Epithelial cell of esophagus (primary cell): ENCODE results near the gene ZNF814.
"Not testable (repeated sequence)": the region's sequence is repeated elsewhere in the genome, so short reads cannot be mapped to it uniquely, and the experiment has no call there.

Experiments used
- DNase-seq: peaks from one replicate; pipeline ENCODE4 v3.0.0; 2010; ENCODE audit warnings: low read depth
- H3K4me3 ChIP-seq: 2 replicates; pipeline ENCODE4 v1.5.1; 2011; ENCODE audit warnings: mild to moderate bottlenecking, low read length, control low read depth
- TF ChIP-seq, protein P1 (sequence below): IDR thresholded peaks from 2 replicates; pipeline ENCODE4 v1.5.1; 2011; ENCODE audit warnings: low read depth, mild to moderate bottlenecking, low read length, control low read depth, inconsistent platforms; ENCODE audit not compliant: insufficient read depth; ENCODE audit errors: missing control alignments

Gene ZNF814

DNA sequence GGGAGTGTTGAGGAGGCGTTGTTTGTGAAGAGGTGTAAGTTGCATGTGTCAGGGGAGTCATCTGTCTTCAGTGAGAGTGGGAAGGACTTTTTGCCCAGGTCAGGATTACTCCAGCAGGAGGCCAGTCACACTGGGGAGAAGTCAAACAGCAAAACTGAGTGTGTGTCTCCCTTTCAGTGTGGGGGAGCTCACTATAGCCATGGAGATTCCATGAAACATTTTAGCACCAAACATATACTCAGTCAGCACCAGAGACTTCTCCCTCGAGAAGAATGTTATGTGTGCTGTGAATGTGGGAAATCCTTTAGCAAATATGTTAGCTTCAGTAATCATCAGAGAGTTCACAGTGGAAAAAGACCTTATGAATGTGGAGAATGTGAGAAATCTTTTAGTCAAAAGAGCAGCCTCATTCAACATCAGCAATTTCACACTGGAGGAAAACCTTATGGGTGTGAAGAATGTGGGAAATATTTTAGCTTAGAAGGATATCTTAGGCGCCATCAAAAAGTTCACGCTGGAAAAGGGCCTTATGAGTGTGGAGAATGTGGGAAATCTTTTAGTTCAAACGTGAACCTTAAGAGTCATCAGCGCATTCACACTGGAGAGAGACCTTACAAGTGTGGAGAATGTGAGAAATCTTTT, 47.6 kb downstream of the ZNF814 start:
- DNase-seq = no peak
- TF ChIP-seq, protein P1, sequence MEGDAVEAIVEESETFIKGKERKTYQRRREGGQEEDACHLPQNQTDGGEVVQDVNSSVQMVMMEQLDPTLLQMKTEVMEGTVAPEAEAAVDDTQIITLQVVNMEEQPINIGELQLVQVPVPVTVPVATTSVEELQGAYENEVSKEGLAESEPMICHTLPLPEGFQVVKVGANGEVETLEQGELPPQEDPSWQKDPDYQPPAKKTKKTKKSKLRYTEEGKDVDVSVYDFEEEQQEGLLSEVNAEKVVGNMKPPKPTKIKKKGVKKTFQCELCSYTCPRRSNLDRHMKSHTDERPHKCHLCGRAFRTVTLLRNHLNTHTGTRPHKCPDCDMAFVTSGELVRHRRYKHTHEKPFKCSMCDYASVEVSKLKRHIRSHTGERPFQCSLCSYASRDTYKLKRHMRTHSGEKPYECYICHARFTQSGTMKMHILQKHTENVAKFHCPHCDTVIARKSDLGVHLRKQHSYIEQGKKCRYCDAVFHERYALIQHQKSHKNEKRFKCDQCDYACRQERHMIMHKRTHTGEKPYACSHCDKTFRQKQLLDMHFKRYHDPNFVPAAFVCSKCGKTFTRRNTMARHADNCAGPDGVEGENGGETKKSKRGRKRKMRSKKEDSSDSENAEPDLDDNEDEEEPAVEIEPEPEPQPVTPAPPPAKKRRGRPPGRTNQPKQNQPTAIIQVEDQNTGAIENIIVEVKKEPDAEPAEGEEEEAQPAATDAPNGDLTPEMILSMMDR = no peak
- H3K4me3 ChIP-seq = no peak overlapping the region

DNA sequence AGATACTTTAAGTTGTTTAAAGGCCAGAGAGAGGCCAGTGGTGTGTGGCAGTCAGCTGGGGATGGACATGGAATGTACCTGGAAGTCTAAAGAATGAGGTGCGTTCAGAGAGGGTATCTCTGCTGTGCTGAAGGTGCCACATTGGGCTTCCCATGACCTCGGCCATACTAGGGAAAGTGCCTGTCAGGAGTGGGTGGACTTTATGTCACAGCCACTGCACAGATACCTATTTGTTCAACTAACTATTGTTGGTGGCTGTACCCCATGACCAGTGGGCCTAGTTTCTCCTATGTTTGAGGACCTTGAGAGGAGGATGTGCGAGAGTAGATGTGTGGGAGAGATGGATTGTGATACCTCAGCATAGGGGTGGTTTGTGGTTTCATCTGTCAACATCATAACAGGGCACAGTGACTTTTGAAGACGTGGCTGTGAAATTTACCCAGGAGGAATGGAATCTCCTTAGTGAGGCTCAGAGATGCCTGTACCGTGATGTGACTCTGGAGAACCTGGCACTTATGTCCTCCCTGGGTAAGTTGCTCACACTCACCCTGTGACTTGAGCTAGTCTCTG, 50.1 kb downstream of the ZNF814 start:
- DNase-seq, H3K4me3 ChIP-seq: not testable (repeated sequence)

DNA sequence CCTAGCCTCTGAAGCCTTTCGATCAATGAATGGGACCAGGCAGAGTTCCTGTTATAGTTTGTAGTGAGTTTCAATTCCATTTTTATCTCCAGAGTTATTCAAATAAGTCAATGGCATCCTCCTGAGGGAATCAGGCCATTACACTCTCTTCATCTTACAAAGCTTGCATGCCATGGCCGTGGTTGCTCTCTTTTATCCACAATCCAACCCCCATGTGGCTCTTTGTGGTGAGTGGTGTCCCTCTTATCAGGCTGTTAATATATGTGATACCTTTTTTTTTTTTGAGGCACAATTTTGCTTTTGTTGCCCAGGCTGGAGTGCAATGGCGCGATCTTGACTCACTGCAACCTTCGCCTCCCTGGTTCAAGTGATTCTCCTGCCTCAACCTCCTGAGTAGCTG, 51.8 kb downstream of the ZNF814 start:
- not testable (repeated sequence) for DNase-seq, H3K4me3 ChIP-seq

DNA sequence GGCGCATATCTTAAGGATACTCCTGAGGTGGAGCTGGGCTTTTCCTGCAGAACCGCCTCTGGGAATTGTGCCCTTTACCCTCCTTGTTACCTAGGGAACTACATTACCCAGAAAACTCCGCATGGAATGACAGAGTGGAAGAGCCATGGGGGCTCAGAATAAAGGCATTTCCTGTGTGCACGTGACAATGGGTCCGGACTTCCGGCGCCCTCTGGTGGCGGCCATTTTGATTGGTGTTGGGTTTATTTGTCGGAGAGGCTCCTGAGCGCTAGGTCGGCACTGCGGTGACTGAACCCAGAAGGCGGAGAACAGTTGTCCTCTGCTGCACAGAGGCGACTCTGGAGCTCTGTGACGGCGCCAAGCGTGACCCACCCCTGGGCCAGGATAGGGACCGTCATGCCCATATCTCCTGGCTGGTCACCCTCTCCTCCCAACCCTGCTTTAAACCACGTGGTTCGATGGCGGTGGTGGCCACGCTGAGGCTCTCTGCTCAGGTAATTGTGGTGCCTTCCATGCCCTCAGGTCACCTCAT, 58.7 kb downstream of the ZNF814 start, which contains the start of gene ZNF587B:
TSS of gene ZNF587B (plus strand) at position 229 of the 532 bp plus-strand sequence. CDS start at position 459, 230 bp downstream.
- peak; percentile 85 for DNase-seq
- TF ChIP-seq, protein P1 = peak; percentile 43
- H3K4me3 ChIP-seq = peak within 1 kb of the TSS; percentile 79

GRCh38 chr19:57829316-57829715, 59.5 kb downstream of the ZNF814 start:
- TF ChIP-seq, protein P1 = no peak
- DNase-seq = no peak
- no peak overlapping the region for H3K4me3 ChIP-seq

DNA sequence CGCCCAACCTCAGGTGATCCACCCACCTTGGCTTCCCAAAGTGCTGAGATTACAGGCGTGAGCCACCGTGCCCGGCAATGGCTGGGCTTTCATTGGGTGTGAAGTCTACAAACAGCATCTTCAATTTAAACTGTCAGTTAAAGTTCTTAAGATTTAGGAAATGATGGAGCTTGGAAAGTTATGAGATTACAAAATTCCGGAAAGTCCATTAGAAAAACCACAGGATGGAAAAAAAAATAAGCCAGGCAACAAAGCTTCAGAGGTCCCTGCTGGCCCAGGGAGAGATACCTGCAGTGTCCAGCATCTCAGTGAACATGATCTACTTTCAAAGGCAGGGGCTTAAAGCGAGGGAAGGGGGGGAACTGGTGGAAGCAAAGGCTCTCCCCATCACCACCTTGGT, 63.3 kb downstream of the ZNF814 start:
- TF ChIP-seq, protein P1 = no peak
- H3K4me3 ChIP-seq = no peak overlapping the region
- no peak for DNase-seq

DNA sequence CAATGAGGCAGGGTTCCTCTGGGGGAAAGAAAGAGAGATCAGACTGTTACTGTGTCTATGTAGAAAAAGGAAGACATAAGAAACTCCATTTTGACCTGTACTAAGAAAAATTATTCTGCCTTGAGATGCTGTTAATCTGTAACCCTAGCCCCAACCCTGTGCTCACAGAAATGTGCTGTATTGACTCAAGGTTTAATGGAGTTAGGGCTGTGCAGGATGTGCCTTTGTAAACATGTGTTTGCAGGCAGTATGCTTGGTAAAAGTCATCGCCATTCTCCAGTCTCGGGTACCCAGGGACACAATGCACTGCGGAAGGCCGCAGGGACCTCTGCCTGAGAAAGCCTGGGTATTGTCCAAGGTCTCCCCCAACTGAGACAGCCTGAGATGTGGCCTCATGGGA, 65.2 kb downstream of the ZNF814 start:
- H3K4me3 ChIP-seq, DNase-seq: not testable (repeated sequence)

- H3K4me3 ChIP-seq, DNase-seq: not testable (repeated sequence)
These were observed 65.7 kb downstream of the ZNF814 start for GRCh38 chr19:57823155-57823554.

DNA sequence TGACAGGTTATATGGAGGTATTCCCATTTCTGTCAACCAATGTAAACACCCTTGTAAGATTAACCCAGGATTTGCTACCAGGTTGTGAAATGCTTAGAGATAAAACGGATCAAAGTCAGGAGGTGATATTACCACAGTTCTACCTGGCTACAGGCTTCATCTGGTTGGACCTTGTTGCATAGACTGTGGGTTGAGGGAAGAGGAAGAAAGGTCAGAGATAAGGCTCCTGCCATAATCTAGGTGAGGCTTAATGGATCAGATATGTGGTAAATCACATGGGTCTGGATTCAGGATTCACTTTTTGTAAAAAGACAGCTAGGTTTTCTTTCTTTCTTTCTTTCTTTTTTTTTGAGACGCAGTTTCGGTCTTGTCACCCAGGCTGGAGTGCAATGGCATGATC, 67.3 kb downstream of the ZNF814 start:
- not testable (repeated sequence) for H3K4me3 ChIP-seq, DNase-seq

GRCh38 chr19:57821095-57821494, 67.7 kb downstream of the ZNF814 start:
- DNase-seq, H3K4me3 ChIP-seq: not testable (repeated sequence)
